HG02884 (cell line): ENCODE measurements around the gene GJD4.

ENCODE experiments used
- ATAC-seq: cut with Tn5 transposase; IDR thresholded peaks from one replicate; pipeline ENCODE4 v1.9.1; 2021; ENCODE audit warnings: mild to moderate bottlenecking, moderate library complexity; ENCODE audit not compliant: unreplicated experiment

The GJD4 gene

GRCh38 chr10:35644050-35644950 lies 39.2 kb downstream of the GJD4 start:
- ATAC-seq, result no peak

- ATAC-seq, result no peak
These were observed 45.8 kb downstream of the GJD4 start for GRCh38 chr10:35650894-35651293.

GRCh38 chr10:35652824-35653223 lies 47.7 kb downstream of the GJD4 start:
- ATAC-seq, result no peak

- no peak for ATAC-seq
These were observed 52.5 kb downstream of the GJD4 start for GRCh38 chr10:35657621-35658020.
